CD4-positive, alpha-beta T cell (primary cell): ENCODE data around the gene CCDC83. TPM values are rescaled to one million over a fixed set of nuclear protein-coding genes. Genes with fewer than 3 reads are reported as not detected.
"Not testable (repeated sequence)": the region's sequence is repeated elsewhere in the genome, so short reads cannot be mapped to it uniquely, and the experiment has no call there.

Experiments
- ATAC-seq: fragments of 200-7000 bp; cut with Tn5 transposase; one replicate; pipeline ENCODE4 v1.10.0; 2022; ENCODE audit warnings: mild to moderate bottlenecking; ENCODE audit not compliant: poor library complexity
- CTCF ChIA-PET: fragments of 350-600 bp; sonication (Branson Sonifier 250); formaldehyde crosslinking; loops from one replicate; lab custom pipeline; 2021; ENCODE audit warnings: antibody characterized with exemption, inconsistent platforms; lab: Charles Lee
- POLR2A ChIA-PET: fragments of 350-600 bp; sonication (Branson Sonifier 250); formaldehyde crosslinking; loops from one replicate; lab custom pipeline; 2021; ENCODE audit warnings: antibody characterized with exemption, inconsistent platforms; lab: Charles Lee
- DNase-seq, 14 experiments: peaks; one replicate each; pipeline ENCODE4 v3.0.0-alpha.2; 2013 to 2020; ENCODE audit warnings: mixed read lengths in 2 of 14
- H3K27ac ChIP-seq, 2 donors: one replicate each; pipeline versions ENCODE4 v1.5.1 to v1.7.0; 2013; ENCODE audit warnings: low read length in 2 of 2, low read depth in 1 of 2, mild to moderate bottlenecking in 1 of 2
- H3K27me3 ChIP-seq, 2 experiments: 1 replicate in 1 of 2; 2 replicates in 1 of 2; pipeline versions ENCODE4 v1.6.1 to v1.7.0; 2013; ENCODE audit warnings: low read length in 2 of 2, control low read depth in 1 of 2, mild to moderate bottlenecking in 1 of 2, moderate library complexity in 1 of 2; ENCODE audit not compliant: insufficient read depth in 2 of 2, control insufficient read depth in 1 of 2
- H3K36me3 ChIP-seq: one replicate; pipeline ENCODE4 v1.6.1; 2013; ENCODE audit warnings: low read length, control low read depth; ENCODE audit not compliant: insufficient read depth
- H3K4me1 ChIP-seq: one replicate; pipeline ENCODE4 v1.6.1; 2013; ENCODE audit warnings: low read length, control low read depth; ENCODE audit not compliant: insufficient read depth
- H3K4me3 ChIP-seq: one replicate; pipeline ENCODE4 v1.5.1; 2013; ENCODE audit warnings: mild to moderate bottlenecking, low read length, moderate library complexity
- H3K9me3 ChIP-seq, 2 experiments: 1 replicate in 1 of 2; 2 replicates in 1 of 2; pipeline versions ENCODE4 v1.6.1 to v1.7.0; 2013; ENCODE audit warnings: low read length in 2 of 2, mild to moderate bottlenecking in 2 of 2, control low read depth in 1 of 2, moderate library complexity in 1 of 2; ENCODE audit not compliant: control insufficient read depth in 1 of 2, insufficient read depth in 1 of 2
- H3K27ac Mint-ChIP-seq: one replicate; pipeline ENCODE4 v1.8.0; 2020; ENCODE audit warnings: mixed read lengths
- H3K27me3 Mint-ChIP-seq: one replicate; pipeline ENCODE4 v1.8.0; 2021; ENCODE audit warnings: mixed read lengths
- H3K36me3 Mint-ChIP-seq: one replicate; pipeline ENCODE4 v1.8.0; 2021; ENCODE audit warnings: low read depth, mixed read lengths
- H3K4me1 Mint-ChIP-seq: one replicate; pipeline ENCODE4 v1.8.0; 2021; ENCODE audit warnings: low read depth, mixed read lengths
- H3K4me3 Mint-ChIP-seq: one replicate; pipeline ENCODE4 v1.8.0; 2020; ENCODE audit warnings: mild to moderate bottlenecking, mixed read lengths
- H3K9me3 Mint-ChIP-seq: one replicate; pipeline ENCODE4 v1.8.0; 2020; ENCODE audit warnings: mixed read lengths
- intact Hi-C, 2 experiments: fragments of 100-400 bp; cut with DNase I in 1 of 2; cut with micrococcal nuclease in 1 of 2; formaldehyde crosslinking; loops; one replicate each; pipeline versions ENCODE4 v1.15.1 to v1.9.0; 2023 to 2025; cut with DNase I, micrococcal nuclease
- total RNA-seq, 174 experiments: library from RNA in 2 of 174; stranded (reverse) in 2 of 174; gene quantifications; one replicate each; pipeline ENCODE4 v1.2.3 and lab custom pipeline; 2021 to 2026
- TF ChIP-seq, protein P1 (sequence below): fragments of 200-600 bp; IDR thresholded peaks from one replicate; pipeline ENCODE4 v1.8.0; 2022; ENCODE audit warnings: antibody characterized with exemption, mild to moderate bottlenecking

Gene CCDC83
- total RNA-seq, 2 experiments from 2014 or later, result not detected

DNA sequence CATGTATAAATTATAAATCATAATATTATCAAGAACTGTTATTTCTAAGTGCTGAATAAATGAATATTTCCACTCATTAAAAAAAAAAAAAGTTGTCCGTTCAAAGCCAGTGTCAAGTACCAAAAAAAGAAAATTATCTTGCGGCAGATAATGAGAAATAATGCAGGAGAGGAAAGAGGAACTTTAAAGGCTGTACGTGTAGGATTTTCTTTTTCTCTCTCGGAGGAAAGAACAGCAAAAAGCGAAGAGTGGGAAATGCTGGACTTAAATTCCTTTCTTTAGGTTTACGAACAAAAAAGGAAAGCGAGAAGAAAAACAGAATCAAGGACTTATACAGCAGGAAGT is 999 bp upstream of the CCDC83 start:
- ChIA-PET POLR2A (interaction anchor here (0.9 to 2.2 kb wide), 13 partner anchors 8 to 348 kb away, joined by 3 to 23 read pairs (median 5); partner anchors contain the start of genes DLG2, PICALM, SYTL2 and TMEM126B), CTCF (interaction anchor here (0.6 to 2.3 kb wide), 40 partner anchors 9 to 362 kb away, joined by 3 to 21 read pairs (median 5); partner anchors contain the start of genes CCDC89 and CREBZF)
- H3K27ac Mint-ChIP-seq, result peak overlapping the region; percentile 93
- Histone ChIP-seq H3K27ac (peak overlapping the region; percentile 68 to 75), H3K4me3 (peak overlapping the region; percentile 70), H3K27me3 (no peaks in the 10 kb centered on the region), H3K36me3 (no peaks in the 10 kb centered on the region), H3K4me1 (peaks cover 12% of the 10 kb centered on the region), H3K9me3 (peaks cover 0 to 9% of the 10 kb centered on the region in 2 experiments)
- H3K4me1 Mint-ChIP-seq, result peaks cover 13% of the 10 kb centered on the region
- no peaks in the 10 kb centered on the region for H3K27me3 Mint-ChIP-seq
- no peaks in the 10 kb centered on the region for H3K9me3 Mint-ChIP-seq
- ATAC-seq, result no peak
- H3K4me3 Mint-ChIP-seq, result peak overlapping the region; percentile 91
- DNase-seq, result no peak
- intact Hi-C loops, result loop anchor here (1.0 to 10.0 kb wide), 8 partner anchors 31 to 965 kb away; no protein-coding TSS in a partner anchor
- TF ChIP-seq, protein P1, sequence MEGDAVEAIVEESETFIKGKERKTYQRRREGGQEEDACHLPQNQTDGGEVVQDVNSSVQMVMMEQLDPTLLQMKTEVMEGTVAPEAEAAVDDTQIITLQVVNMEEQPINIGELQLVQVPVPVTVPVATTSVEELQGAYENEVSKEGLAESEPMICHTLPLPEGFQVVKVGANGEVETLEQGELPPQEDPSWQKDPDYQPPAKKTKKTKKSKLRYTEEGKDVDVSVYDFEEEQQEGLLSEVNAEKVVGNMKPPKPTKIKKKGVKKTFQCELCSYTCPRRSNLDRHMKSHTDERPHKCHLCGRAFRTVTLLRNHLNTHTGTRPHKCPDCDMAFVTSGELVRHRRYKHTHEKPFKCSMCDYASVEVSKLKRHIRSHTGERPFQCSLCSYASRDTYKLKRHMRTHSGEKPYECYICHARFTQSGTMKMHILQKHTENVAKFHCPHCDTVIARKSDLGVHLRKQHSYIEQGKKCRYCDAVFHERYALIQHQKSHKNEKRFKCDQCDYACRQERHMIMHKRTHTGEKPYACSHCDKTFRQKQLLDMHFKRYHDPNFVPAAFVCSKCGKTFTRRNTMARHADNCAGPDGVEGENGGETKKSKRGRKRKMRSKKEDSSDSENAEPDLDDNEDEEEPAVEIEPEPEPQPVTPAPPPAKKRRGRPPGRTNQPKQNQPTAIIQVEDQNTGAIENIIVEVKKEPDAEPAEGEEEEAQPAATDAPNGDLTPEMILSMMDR, result no peak
- H3K36me3 Mint-ChIP-seq, result peaks cover 7% of the 10 kb centered on the region

DNA sequence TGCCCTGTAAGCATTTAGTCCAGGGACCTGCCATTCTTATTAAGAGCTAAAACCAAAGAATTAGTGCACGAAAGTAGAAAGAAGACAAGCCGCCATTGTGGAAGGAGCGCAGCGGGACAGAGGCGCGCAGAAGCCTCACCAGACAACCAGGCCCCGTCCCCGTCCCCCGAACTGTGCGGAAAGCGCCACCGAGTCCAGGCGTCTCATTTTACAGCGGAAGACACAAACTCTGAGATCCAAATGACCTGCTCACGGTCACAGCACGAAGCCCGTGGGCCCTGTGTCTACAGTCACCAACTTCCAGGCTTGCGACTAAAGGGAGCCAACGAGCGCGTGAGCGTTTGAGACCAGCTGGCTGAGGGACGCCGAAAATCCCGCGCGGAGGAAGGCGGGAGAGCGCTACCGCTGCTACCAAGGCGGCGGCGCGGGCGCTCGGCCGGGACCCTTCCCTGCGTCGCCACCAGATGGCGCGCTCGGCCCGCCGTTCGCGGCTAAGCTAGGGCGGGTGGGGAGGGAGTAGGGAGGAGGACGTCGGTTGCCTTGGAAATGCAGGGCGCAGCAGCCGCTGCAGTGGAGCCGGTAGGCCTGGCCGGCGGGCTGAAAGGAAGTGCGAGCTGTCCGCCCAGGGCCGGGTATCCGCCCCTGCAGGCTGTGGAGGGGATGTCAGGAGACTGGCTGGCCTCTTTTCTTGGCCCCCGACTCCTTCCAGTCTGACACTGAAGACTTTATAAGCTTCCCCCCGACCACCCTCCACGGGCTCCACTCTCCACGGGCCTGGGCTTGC is 434 bp upstream of the CCDC83 start:
- Histone ChIP-seq H3K4me3 (peak overlapping the region; percentile 70), H3K27ac (peak overlapping the region; percentile 68 to 75), H3K36me3 (no peaks in the 10 kb centered on the region), H3K9me3 (peaks cover 0 to 9% of the 10 kb centered on the region in 2 experiments), H3K4me1 (peaks cover 12% of the 10 kb centered on the region), H3K27me3 (no peaks in the 10 kb centered on the region)
- peak; percentile 76 to 96 (median 89) for DNase-seq
- peaks cover 7% of the 10 kb centered on the region for H3K36me3 Mint-ChIP-seq
- peak overlapping the region; percentile 93 for H3K27ac Mint-ChIP-seq
- H3K27me3 Mint-ChIP-seq, result no peaks in the 10 kb centered on the region
- ChIA-PET POLR2A (interaction anchor here (0.8 to 2.2 kb wide), 15 partner anchors 9 to 347 kb away, joined by 3 to 23 read pairs (median 5); partner anchors contain the start of genes CREBZF, DLG2, PICALM and SYTL2), CTCF (interaction anchor here (0.6 to 2.3 kb wide), 60 partner anchors 8 to 438 kb away, joined by 3 to 21 read pairs (median 4); partner anchors contain the start of genes CCDC89, CREBZF and TMEM126B)
- no peaks in the 10 kb centered on the region for H3K9me3 Mint-ChIP-seq
- TF ChIP-seq, protein P1, result peak; percentile 87
- intact Hi-C loops, result loop anchor here (1.0 to 10.0 kb wide), 14 partner anchors 32 to 964 kb away; no protein-coding TSS in a partner anchor
- peak; percentile 97 for ATAC-seq
- peaks cover 13% of the 10 kb centered on the region for H3K4me1 Mint-ChIP-seq
- H3K4me3 Mint-ChIP-seq, result peak overlapping the region; percentile 91

DNA sequence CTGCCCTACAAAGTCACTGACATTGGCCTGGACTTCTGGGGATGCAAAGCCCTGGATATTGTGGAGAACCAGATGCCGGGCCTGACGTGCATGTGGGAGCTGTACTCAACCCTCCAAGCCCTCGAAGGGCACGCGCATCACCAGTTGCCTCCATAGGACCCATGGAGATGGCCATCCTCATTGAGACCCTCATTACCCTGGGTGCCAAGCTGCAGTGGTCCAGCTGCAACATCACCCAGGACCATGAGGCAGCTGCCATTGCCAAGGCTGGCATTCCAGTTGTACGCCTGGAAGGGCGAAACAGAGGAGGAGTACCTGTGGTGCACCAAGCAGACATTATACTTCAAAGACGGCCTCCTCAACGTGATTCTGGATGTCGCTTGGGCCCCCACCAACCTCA is 1.9 kb downstream of the CCDC83 start:
- H3K4me1 ChIP-seq, result peaks cover 12% of the 10 kb centered on the region
- H3K27ac Mint-ChIP-seq, result no peak overlapping the region
- TF ChIP-seq, protein P1, result no peak
- H3K4me3 Mint-ChIP-seq, result no peak overlapping the region
- ChIA-PET POLR2A (no interaction called here), CTCF (no interaction called here)
- H3K4me3 ChIP-seq, result no peak overlapping the region
- peaks cover 7% of the 10 kb centered on the region for H3K36me3 Mint-ChIP-seq
- no peaks in the 10 kb centered on the region for H3K36me3 ChIP-seq
- DNase-seq (no peak), ATAC-seq (no peak)
- no peak overlapping the region for H3K27ac ChIP-seq
- H3K27me3 Mint-ChIP-seq, result no peaks in the 10 kb centered on the region
- intact Hi-C loops, result loop anchor here (5.0 to 10.0 kb wide), 5 partner anchors 138 to 960 kb away; no protein-coding TSS in a partner anchor
- peaks cover 13% of the 10 kb centered on the region for H3K4me1 Mint-ChIP-seq
- peaks cover 0 to 9% of the 10 kb centered on the region in 2 experiments for H3K9me3 ChIP-seq
- H3K9me3 Mint-ChIP-seq, result no peaks in the 10 kb centered on the region
- no peaks in the 10 kb centered on the region for H3K27me3 ChIP-seq

DNA sequence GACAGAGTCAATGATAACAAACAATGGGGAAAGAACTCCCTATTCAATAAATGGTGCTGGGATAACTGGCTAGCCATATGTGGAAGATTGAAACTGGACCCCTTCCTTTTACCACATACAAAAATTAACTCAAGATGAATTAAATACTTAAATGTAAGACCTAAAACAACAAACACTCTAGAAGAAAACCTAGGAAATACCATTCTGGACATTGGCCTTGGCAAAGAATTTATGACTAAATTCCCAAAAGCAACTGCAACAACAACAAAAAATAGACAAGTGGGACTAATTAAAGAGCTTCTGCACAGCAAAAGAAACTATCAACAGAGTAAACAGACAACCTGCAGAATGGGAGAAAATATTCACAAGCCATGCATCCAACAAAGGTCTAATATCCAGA is 4.4 kb downstream of the CCDC83 start:
- H3K4me1 ChIP-seq, H3K9me3 ChIP-seq, H3K27me3 ChIP-seq, H3K4me3 ChIP-seq, POLR2A ChIA-PET, H3K9me3 Mint-ChIP-seq, ATAC-seq, H3K4me3 Mint-ChIP-seq, DNase-seq, H3K27me3 Mint-ChIP-seq, H3K4me1 Mint-ChIP-seq, H3K36me3 ChIP-seq, H3K36me3 Mint-ChIP-seq, H3K27ac ChIP-seq, H3K27ac Mint-ChIP-seq: not testable (repeated sequence)
- CTCF ChIA-PET, result interaction anchor here (0.6 to 0.7 kb wide), 2 partner anchors 46 to 89 kb away, joined by 3 read pairs; no protein-coding TSS in a partner anchor
- intact Hi-C loops, result loop anchor here (5.0 to 10.0 kb wide), 5 partner anchors 135 to 958 kb away; no protein-coding TSS in a partner anchor
